HG02798 (cell line): ENCODE results near the gene CFAP69.
A peak's percentile ranks its signal among the peaks of the same experiment; 100 is the strongest.

Experiments
- ATAC-seq: cut with Tn5 transposase; IDR thresholded peaks from one replicate; pipeline ENCODE4 v1.9.1; 2021; ENCODE audit warnings: mild to moderate bottlenecking; ENCODE audit not compliant: unreplicated experiment, poor library complexity

Gene CFAP69

DNA sequence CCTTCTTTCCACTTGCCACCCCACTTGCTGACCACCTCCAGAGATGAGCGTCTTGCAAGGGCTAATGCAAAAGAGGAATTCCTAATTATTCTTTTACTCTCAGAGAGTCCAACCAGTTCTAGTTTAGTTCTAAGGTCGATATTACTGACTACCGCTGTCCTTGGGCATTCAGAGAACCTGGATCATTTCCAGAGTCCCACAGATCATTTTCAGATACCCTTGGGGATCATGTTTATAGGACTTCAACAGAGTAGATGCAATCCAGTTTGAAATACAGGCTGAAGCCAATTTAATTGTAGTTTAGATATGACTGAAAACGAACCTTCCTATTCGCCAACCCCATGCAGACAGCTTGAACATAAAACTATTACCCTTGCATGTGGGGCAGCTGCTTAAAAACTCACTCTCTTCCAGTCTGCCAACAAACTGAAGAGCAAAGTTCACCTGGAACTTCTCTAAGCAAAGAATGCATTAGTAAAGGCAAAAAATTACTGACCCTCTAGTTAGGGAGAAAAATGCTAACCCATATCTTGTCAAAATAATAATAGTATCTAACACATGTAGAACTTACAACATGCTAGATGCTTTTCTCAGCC, 22.4 kb downstream of the CFAP69 start:
- ATAC-seq: no peak

DNA sequence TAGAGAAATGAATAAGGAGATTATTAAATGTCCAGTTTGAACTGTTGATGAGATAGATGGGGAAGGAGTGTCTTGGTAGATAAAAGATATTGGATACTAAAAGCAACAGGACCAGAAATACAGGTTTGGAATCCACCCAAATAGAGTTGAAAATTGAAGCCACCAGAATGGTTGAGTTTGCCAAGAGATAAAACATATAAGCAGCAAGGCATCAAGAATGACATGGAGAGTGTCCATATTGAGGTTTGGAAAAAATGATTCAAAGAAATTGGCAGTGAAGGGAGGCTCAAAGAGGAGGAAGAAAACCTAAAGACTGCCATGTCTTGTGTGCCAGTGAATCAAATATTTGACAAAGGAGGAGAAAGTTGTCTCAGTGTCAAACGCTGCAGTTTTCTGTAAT, 24.2 kb downstream of the CFAP69 start:
- ATAC-seq: no peak

- ATAC-seq: no peak
These were observed 25.6 kb downstream of the CFAP69 start for GRCh38 chr7:90270431-90271178.

DNA sequence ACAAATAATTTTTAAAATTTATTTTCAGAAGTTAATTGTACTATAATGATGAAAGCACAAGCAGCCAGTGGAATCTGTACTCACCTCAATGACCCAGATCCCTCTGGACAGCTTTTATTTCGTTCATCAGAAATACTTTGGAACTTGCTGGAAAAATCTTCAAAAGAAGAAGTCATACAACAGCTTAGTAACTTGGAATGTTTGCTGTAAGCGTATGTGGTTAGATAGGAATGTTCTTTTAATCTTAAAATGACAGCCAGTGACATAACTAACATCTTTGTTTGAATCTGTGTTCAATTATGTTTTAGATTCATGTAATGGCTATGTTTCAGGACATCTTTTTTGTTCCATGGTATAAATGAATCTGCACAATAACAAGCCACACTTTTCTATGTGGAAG, 26.8 kb downstream of the CFAP69 start:
- ATAC-seq: no peak

- no peak for ATAC-seq
These were observed 27.3 kb downstream of the CFAP69 start for GRCh38 chr7:90272242-90272641.

DNA sequence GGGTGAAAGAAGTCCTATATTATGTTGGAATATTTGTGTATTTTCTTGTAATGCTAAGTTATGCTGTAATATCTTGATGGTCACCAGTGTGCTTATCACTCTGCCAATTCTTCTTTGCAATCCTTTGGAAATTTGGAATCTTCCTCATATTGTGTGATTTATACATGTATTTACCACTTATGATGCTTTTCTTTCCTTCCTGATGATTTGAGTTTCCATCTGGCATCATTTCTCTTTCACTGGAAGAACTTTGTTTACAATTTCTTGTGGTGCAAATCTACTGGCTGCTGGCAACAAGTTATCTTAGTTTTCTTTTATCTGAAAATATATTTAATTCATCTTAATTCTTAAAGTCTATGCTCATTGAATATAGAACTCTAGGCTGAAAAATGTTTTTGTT, 29.2 kb downstream of the CFAP69 start:
- ATAC-seq: no peak

- ATAC-seq: no peak
These were observed 31.2 kb downstream of the CFAP69 start for GRCh38 chr7:90276033-90276728.

DNA sequence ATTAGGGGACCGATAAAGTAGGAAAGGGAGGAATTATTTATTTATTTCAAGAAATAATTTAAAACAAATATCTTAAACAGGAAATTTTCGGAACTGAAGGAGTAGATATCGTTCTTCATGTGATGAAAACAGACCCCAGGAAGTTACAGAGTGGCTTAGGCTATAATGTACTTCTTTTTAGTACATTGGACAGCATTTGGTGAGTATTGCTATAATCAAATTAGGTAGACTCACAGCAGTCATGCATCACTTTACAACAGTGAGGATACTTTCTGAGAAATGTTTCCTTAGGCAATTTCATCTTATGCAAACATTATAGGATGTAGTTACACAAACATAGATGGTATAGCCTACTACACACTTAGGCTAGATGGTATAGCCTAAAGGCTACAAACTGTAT, 43.2 kb downstream of the CFAP69 start:
- no peak for ATAC-seq

DNA sequence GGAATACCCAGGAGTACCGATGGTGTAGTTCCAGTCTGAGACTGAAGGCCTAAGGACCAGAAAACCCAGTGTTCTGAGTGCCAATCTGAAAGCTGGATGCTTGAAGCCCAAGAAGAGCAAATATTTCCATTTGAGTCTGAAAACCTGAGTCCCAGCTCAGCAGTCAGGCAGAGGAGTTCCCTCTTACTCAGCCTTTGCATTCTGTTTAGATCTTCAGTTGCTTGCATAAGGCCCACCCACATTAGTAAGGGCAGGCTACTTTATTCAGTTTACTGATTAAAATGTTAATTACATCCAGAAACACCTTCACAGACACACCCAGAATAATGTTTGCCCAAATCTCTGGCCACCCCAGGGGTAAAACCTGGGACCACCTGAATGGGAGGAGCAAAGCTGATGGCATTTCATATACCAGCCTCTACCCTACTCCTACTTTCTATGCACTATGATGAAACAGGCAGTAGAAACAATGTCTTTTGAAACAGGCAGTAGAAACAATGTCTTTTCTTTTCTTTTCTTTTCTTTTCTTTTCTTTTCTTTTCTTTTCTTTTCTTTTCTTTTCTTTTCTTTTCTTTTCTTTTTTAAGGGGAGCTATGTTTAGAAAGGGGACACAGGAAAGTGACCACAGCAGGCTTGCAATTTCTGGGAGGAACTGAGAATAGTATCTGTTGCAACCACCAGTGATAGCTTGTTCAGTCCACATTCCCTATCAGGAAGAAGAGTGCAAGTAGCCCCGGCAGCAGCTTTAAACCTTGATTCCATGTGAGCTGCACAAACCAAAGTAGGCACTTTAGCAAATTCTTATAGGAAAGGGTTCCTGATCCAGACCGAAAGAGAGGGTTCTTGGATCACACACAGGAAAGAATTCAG, 45.5 kb downstream of the CFAP69 start:
- no peak for ATAC-seq

GRCh38 chr7:90298145-90299038, 53.4 kb downstream of the CFAP69 start:
- peak; percentile 91 for ATAC-seq

GRCh38 chr7:90303241-90303640, 58.3 kb downstream of the CFAP69 start:
- no peak for ATAC-seq

- ATAC-seq: no peak
These were observed 64.9 kb downstream of the CFAP69 start for GRCh38 chr7:90309872-90310271.

DNA sequence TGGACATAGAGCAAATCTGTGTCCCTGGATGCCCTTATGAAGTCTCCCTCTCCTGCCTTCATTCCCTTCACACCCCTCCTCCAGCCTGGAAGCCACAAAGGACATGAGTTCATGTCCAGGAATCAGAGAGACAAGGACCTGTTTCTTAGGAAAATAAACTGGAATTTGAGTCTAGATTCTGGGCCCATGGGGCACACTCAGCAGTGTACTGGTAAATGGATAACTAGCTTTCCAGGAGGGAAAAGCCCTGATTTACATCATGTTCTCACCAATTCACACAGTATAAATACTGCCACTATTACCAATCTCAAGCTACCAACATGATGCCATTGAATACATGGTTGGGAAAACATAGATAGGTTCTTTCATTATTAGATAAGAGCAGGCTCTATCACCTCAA, 66.2 kb downstream of the CFAP69 start:
- ATAC-seq: no peak

GRCh38 chr7:90312745-90313144, 67.8 kb downstream of the CFAP69 start:
- ATAC-seq: no peak

- ATAC-seq: no peak
These were observed 68.9 kb downstream of the CFAP69 start for GRCh38 chr7:90313907-90314306.

- no peak for ATAC-seq
These were observed 75.0 kb downstream of the CFAP69 start for GRCh38 chr7:90320014-90320413.

GRCh38 chr7:90320418-90320800, 75.4 kb downstream of the CFAP69 start:
- ATAC-seq: no peak

DNA sequence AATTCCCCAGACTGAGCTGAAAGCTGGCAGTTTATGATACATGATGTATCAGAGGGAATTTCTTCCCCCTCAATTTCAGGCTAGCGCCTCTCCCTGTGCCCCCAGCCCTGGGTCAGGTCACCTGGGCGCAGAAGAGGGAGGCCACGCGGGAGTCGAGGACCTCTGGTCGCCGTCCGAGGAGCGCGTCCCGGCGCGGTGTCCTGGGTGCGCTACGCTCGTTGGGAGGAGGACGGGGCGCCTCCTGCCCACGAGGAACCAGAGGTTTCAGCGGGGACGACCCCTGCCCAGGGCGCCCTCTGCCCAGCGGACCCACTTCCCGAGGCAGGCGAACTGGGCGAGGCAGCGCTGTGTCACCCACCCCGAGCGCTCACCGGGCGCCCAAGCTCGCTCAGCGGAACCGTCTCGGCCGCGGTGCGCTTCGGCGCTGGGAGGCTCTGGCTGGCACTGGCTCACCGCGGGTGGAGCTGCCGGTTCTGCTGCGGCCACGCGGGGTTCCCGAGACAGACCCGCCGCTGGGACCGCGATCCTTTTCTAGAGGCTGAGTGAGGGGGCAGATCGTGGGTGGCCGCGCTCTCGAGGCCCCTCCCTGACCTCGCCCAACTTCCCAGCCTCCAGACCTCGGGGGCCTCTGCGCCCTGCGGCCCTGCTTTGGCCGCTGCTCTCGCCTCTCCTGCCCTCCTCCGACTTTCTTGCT, 76.0 kb downstream of the CFAP69 start, which contains the start of gene FAM237B:
Gene FAM237B, minus strand, starts transcription at position 504 of the 694 bp plus-strand sequence. CDS start 1,556 bp downstream, outside the sequence.
- no peak for ATAC-seq

- no peak for ATAC-seq
These were observed 77.9 kb downstream of the CFAP69 start for GRCh38 chr7:90322837-90323236.
